Right atrium auricular region (tissue), 2 donors: ENCODE data around the gene DCC. TPM values are rescaled to one million over a fixed set of nuclear protein-coding genes. Genes with fewer than 3 reads are reported as not detected.

ENCODE experiments used
- DNase-seq: peaks from one replicate; pipeline ENCODE4 v3.0.0-alpha.2; 2019; ENCODE audit warnings: low spot score
- H3K27ac ChIP-seq, 2 donors: fragments of 200-600 bp; sonication (generic); 1 replicate in 1 of 2; 2 replicates in 1 of 2; pipeline ENCODE4 v1.5.1; 2016 to 2019
- H3K27me3 ChIP-seq, 2 donors: fragments of 200-600 bp; sonication (generic); one replicate each; pipeline versions ENCODE4 v1.5.1 to v1.6.0; 2017 to 2019
- H3K36me3 ChIP-seq: fragments of 200-600 bp; sonication (generic); one replicate; pipeline ENCODE4 v1.5.1; 2016
- H3K4me1 ChIP-seq, 2 donors: fragments of 200-600 bp; sonication (generic); one replicate each; pipeline versions ENCODE4 v1.5.1 to v1.6.0; 2017 to 2019
- H3K4me3 ChIP-seq, 2 donors: fragments of 200-600 bp; sonication (generic); 1 replicate in 1 of 2; 2 replicates in 1 of 2; pipeline ENCODE4 v1.5.1; 2017 to 2019; ENCODE audit warnings: mild to moderate bottlenecking in 1 of 2, moderate library complexity in 1 of 2
- H3K9me3 ChIP-seq, 2 donors: fragments of 200-600 bp; sonication (generic); one replicate each; pipeline ENCODE4 v1.5.1; 2019
- total RNA-seq, 2 donors: library from RNA; depleted of rRNA; stranded (reverse); fragments of >200 nt; gene quantifications; one replicate each; pipeline ENCODE4 v1.1.0, GENCODE V29; 2016
- TF ChIP-seq, protein P1 (sequence below), 2 donors: fragments of 200-600 bp; sonication (generic); IDR thresholded peaks; one replicate each; pipeline ENCODE4 v1.5.1; 2019; ENCODE audit warnings: antibody characterized with exemption in 2 of 2

The DCC gene
- total RNA-seq, 2 donors from 2014 or later = not detected

DNA sequence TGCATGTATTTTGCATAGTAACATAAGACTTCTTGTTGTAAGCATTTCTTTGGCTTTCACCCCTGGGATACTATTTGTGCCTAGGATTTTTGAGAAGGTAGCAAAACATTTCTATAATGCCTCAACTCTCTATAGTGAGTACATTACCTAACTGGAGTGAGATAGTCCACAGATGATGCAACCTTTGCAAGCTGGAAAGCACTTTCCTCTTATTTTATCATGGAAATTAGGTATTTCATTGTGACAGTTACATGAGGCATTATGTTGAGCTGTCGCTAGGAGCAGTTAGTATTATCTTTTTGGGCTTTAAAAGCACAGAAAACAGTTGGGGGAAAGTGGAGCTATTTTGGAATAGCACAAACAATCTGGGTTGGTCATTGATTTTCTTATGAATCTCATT lies 786.2 kb downstream of the DCC start:
- TF ChIP-seq, protein P1, sequence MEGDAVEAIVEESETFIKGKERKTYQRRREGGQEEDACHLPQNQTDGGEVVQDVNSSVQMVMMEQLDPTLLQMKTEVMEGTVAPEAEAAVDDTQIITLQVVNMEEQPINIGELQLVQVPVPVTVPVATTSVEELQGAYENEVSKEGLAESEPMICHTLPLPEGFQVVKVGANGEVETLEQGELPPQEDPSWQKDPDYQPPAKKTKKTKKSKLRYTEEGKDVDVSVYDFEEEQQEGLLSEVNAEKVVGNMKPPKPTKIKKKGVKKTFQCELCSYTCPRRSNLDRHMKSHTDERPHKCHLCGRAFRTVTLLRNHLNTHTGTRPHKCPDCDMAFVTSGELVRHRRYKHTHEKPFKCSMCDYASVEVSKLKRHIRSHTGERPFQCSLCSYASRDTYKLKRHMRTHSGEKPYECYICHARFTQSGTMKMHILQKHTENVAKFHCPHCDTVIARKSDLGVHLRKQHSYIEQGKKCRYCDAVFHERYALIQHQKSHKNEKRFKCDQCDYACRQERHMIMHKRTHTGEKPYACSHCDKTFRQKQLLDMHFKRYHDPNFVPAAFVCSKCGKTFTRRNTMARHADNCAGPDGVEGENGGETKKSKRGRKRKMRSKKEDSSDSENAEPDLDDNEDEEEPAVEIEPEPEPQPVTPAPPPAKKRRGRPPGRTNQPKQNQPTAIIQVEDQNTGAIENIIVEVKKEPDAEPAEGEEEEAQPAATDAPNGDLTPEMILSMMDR (IDR thresholded peaks at IDR 0.05) = no peak
- H3K27ac ChIP-seq = no peak overlapping the region
- H3K4me3 ChIP-seq = no peak overlapping the region
- no peaks in the 10 kb centered on the region for H3K9me3 ChIP-seq
- no peak for DNase-seq
- H3K4me1 ChIP-seq = no peaks in the 10 kb centered on the region
- H3K36me3 ChIP-seq = no peaks in the 10 kb centered on the region
- no peaks in the 10 kb centered on the region for H3K27me3 ChIP-seq

DNA sequence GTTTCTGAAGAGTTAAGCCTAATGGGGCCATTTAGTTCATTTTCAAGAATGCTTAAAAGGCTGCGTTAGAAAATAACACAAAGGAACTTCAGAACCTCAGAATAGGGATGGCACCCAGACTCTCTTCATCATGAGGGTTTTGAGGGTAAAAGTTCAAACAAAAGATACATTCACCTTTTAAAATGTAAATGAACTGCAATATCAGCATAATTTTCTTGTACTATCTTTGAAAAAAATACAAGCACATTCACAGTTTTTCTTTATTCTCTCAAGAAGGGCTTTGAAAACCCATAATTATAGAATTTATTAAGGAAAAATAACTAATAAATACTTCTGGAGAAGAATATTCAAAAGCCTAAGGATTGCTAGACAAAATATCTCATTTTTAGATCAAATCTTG lies 791.0 kb downstream of the DCC start:
- DNase-seq = no peak
- Histone ChIP-seq H3K4me3 (no peak overlapping the region), H3K36me3 (no peaks in the 10 kb centered on the region), H3K4me1 (no peaks in the 10 kb centered on the region), H3K27ac (no peak overlapping the region), H3K9me3 (no peaks in the 10 kb centered on the region), H3K27me3 (no peaks in the 10 kb centered on the region)
- TF ChIP-seq, protein P1 (IDR thresholded peaks at IDR 0.05) = no peak

DNA sequence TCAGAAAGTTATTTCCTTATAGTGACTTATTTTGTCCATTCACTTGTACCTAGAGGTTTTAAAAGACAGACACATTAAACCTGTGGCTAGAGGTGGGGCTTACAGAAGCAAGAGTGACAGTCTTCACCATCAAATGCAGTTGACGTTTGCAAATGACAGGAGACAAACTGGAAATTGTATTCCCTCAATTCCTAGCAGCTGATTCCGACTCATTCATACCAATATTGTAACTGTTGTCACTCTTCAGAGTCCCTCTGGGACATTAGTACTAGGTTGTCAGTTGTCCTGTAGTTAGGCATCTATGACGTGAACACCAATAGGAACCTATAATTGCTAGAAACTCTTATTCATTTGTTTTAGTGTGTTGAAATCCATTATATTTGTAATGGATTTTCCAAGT lies 794.7 kb downstream of the DCC start:
- TF ChIP-seq, protein P1 (IDR thresholded peaks at IDR 0.05) = no peak
- no peak overlapping the region for H3K4me3 ChIP-seq
- no peaks in the 10 kb centered on the region for H3K27me3 ChIP-seq

DNA sequence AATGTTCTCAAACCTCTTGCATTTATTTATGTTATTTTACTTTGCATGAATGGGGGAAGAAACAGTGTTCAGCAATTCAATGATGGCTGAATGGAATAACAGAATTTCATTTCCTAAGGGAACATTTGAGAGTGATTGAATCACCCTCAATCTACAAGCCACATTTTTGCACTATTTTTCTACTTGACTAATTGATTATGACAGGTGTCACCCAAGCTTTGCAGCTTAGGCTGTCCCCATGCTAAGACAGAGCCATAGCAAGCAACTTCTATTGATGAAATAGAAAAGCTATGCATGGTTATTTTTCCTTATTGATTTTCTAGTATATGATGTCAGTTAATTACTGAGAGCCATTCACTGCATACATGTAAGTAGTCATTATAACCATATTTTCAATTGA lies 795.7 kb downstream of the DCC start:
- Histone ChIP-seq H3K9me3 (peaks cover 0 to 5% of the 10 kb centered on the region in 2 donors), H3K27me3 (no peaks in the 10 kb centered on the region), H3K27ac (no peak overlapping the region), H3K36me3 (no peaks in the 10 kb centered on the region), H3K4me1 (no peaks in the 10 kb centered on the region), H3K4me3 (no peak overlapping the region)
- TF ChIP-seq, protein P1 (IDR thresholded peaks at IDR 0.05) = no peak
- no peak for DNase-seq

More for the DNA sequence above, 794.7 kb downstream of the DCC start:
- Histone ChIP-seq H3K27ac (no peak overlapping the region), H3K36me3 (no peaks in the 10 kb centered on the region), H3K4me1 (no peaks in the 10 kb centered on the region), H3K9me3 (peaks cover 0 to 5% of the 10 kb centered on the region in 2 donors)
- DNase-seq = no peak

DNA sequence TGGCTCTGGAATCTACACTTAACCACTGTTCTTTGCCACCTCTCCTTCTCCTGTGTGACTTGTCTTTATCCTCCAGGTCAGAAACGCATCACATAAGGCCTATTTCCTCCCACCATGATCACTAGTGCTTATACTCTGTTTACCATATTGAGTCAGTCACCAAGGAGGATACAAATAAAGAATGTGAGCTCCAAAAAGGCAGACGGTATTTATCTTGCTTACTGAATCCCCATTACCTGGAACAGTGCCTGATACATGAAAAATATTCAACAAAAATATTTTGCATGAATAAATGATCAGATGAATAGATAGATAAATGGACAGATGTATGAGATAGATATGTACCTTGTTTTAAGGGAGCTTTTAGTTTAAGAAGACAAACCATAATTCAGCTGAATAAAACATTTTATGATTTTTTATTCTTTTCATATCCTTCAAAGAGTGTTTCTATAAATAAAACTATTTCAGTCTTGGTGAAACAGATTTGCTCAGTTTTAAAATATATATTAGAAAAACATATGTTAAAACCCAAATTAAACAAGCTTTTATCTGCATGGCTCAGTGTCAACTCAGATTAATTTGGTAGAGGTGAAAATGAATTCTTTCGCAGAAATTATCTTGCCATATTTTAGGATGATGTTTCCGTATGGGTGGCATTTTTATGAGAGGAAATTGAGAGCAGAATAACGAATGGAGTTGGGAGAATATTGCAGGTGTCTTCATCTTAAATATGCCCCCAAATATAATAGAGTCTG lies 799.9 kb downstream of the DCC start:
- TF ChIP-seq, protein P1 (IDR thresholded peaks at IDR 0.05) = no peak
- H3K9me3 ChIP-seq = peaks cover 0 to 5% of the 10 kb centered on the region in 2 donors
- H3K4me1 ChIP-seq = no peaks in the 10 kb centered on the region
- H3K36me3 ChIP-seq = no peaks in the 10 kb centered on the region
- no peak overlapping the region for H3K4me3 ChIP-seq
- H3K27ac ChIP-seq = no peak overlapping the region
- no peaks in the 10 kb centered on the region for H3K27me3 ChIP-seq
- DNase-seq = no peak

DNA sequence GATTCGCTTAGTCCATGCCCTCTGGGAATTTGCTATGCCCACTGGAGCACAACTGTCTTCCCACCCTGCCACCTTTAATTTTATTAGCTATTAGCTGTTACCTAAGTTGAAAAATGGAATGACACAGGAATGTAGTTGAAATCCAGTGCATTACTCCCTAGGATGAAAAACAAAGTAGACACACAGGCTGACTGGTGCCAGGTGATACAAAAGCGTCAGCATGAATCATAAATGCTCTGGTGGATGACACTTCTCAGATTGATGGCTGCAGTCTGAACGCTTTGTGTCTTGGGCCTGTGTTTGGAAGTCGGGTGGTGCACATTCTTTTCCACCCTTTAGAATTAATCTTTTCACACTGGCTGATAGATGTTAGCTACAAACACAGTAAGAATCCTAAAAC lies 802.0 kb downstream of the DCC start:
- TF ChIP-seq, protein P1 (IDR thresholded peaks at IDR 0.05) = no peak
- no peak for DNase-seq

More for the DNA sequence above, 802.0 kb downstream of the DCC start:
- peaks cover 0 to 4% of the 10 kb centered on the region in 2 donors for H3K9me3 ChIP-seq
- H3K4me3 ChIP-seq = no peak overlapping the region
- no peaks in the 10 kb centered on the region for H3K36me3 ChIP-seq
- H3K27ac ChIP-seq = no peak overlapping the region
- no peaks in the 10 kb centered on the region for H3K27me3 ChIP-seq
- no peaks in the 10 kb centered on the region for H3K4me1 ChIP-seq
